ENCODE data around the gene INO80B.

Gene INO80B

GRCh38 chr2:74503506-74504475 lies 48.9 kb downstream of the INO80B start:
- TF ChIP-seq CTCF (IDR thresholded peaks at IDR 0.05; ENCODE audit: control insufficient read depth, insufficient read depth, low read depth, low read length, missing control alignments) = no peak
- no peak for DNase-seq (ENCODE audit: low read depth)
- H3K4me3 ChIP-seq (ENCODE audit: control insufficient read depth, low read depth, low read length) = peak overlapping the region; percentile 65

GRCh38 chr2:74504591-74504990 lies 49.7 kb downstream of the INO80B start:
- H3K4me3 ChIP-seq (ENCODE audit: control insufficient read depth, low read depth, low read length) = no peak overlapping the region
- TF ChIP-seq CTCF (IDR thresholded peaks at IDR 0.05; ENCODE audit: control insufficient read depth, insufficient read depth, low read depth, low read length, missing control alignments) = no peak
- DNase-seq (ENCODE audit: low read depth) = no peak

GRCh38 chr2:74505448-74506246 lies 50.8 kb downstream of the INO80B start:
- H3K4me3 ChIP-seq (ENCODE audit: control insufficient read depth, low read depth, low read length) = peak overlapping the region; percentile 26
- DNase-seq (ENCODE audit: low read depth) = no peak
- TF ChIP-seq CTCF (IDR thresholded peaks at IDR 0.05; ENCODE audit: control insufficient read depth, insufficient read depth, low read depth, low read length, missing control alignments) = no peak

GRCh38 chr2:74507145-74507925 lies 52.4 kb downstream of the INO80B start, which contains the start of gene PCGF1:
TSS of gene PCGF1 (minus strand) at chr2:74507695. CDS start at chr2:74507668, 27 bp downstream.
- H3K4me3 ChIP-seq (ENCODE audit: control insufficient read depth, low read depth, low read length) = peak within 1 kb of the TSS; percentile 84
- peak; percentile 53 for TF ChIP-seq CTCF (IDR thresholded peaks at IDR 0.05; ENCODE audit: control insufficient read depth, insufficient read depth, low read depth, low read length, missing control alignments)
- peak; percentile 93 for DNase-seq (ENCODE audit: low read depth)

Data from AG09309 (cell line).